Esophagus muscularis mucosa (tissue), 4 donors: Measurements from ENCODE around the gene PKP4.

Source experiments
- EP300 ChIP-seq: sonication (generic); formaldehyde crosslinking; IDR thresholded peaks from one replicate; pipeline ENCODE4 v1.6.1; 2017; ENCODE audit warnings: antibody characterized with exemption
- POLR2A ChIP-seq: fragments of 450-650 bp; IDR thresholded peaks from one replicate; pipeline ENCODE4 v1.6.1; 2017; ENCODE audit warnings: antibody characterized with exemption, moderate library complexity, mild to moderate bottlenecking, low read depth
- TF ChIP-seq, protein P1 (sequence below), 3 experiments: fragments of 200-600 bp in 2 of 3; fragments of 450-650 bp in 1 of 3; sonication (generic) in 2 of 3; IDR thresholded peaks; one replicate each; pipeline ENCODE4 v1.5.1; 2017 to 2019; ENCODE audit warnings: antibody characterized with exemption in 3 of 3, mild to moderate bottlenecking in 2 of 3, moderate library complexity in 1 of 3

DNA sequence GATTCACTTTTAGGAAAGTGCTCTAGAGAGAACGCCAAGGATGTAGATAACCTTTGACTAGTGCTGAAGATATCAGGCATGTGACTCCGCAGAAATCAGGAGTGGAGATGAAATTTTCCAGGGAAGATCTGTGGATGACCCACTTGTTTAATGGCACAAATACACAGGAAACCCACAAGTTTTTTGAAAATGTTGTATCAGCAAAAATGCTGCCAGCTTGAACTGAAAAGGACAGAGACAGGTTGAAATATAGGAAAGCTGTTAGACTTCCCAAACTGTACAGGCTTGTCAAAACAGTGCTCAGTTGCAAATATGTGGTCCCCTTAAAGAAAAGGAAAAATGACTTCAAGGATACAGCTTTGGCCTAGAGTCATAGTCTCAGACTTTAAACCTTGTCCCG lies 96.5 kb downstream of the PKP4 start:
- TF ChIP-seq EP300: no peak
- TF ChIP-seq, protein P1, sequence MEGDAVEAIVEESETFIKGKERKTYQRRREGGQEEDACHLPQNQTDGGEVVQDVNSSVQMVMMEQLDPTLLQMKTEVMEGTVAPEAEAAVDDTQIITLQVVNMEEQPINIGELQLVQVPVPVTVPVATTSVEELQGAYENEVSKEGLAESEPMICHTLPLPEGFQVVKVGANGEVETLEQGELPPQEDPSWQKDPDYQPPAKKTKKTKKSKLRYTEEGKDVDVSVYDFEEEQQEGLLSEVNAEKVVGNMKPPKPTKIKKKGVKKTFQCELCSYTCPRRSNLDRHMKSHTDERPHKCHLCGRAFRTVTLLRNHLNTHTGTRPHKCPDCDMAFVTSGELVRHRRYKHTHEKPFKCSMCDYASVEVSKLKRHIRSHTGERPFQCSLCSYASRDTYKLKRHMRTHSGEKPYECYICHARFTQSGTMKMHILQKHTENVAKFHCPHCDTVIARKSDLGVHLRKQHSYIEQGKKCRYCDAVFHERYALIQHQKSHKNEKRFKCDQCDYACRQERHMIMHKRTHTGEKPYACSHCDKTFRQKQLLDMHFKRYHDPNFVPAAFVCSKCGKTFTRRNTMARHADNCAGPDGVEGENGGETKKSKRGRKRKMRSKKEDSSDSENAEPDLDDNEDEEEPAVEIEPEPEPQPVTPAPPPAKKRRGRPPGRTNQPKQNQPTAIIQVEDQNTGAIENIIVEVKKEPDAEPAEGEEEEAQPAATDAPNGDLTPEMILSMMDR (IDR thresholded peaks at IDR 0.05): no peak
- TF ChIP-seq POLR2A: no peak
